Spleen (tissue), 7 donors: ENCODE data around the gene PLXNB1.
A peak's percentile ranks its signal among the peaks of the same experiment; 100 is the strongest.

Source experiments
- CTCF ChIP-seq, 11 experiments: fragments of 200-600 bp in 7 of 11; fragments of 450-650 bp in 4 of 11; sonication (generic) in 4 of 11; IDR thresholded peaks in 8 of 11; conservative IDR thresholded peaks in 3 of 11; 1 replicate in 7 of 11; 2 replicates in 4 of 11; pipeline versions ENCODE4 v1.4.0 to v1.8.0; 2016 to 2021; ENCODE audit warnings: antibody characterized with exemption in 11 of 11, inconsistent platforms in 4 of 11, mild to moderate bottlenecking in 1 of 11
- POLR2A ChIP-seq, 3 donors: fragments of 450-650 bp; IDR thresholded peaks; one replicate each; pipeline ENCODE4 v1.5.1; 2017; ENCODE audit warnings: antibody characterized with exemption in 3 of 3, mild to moderate bottlenecking in 1 of 3
- POLR2AphosphoS5 ChIP-seq, 3 donors: sonication (generic); formaldehyde crosslinking; IDR thresholded peaks; one replicate each; pipeline ENCODE4 v1.5.1; 2017; ENCODE audit warnings: antibody characterized with exemption in 3 of 3
- donor health status: DM: no; HTN: no; CAD: no; lungs with moderate emphysema.
- donor health status: DM: no; HTN: no; CAD: no.
- donor health status: DM: no; HTN: no; CAD: no.

GRCh38 chr3:48446425-48447193, 16.7 kb upstream of the PLXNB1 start, which contains the start of gene ATRIP:
- TF ChIP-seq CTCF (IDR thresholded peaks at IDR 0.05 in 8 of 11, conservative IDR thresholded peaks at IDR 0.05 in 3 of 11): peak in 4 of 11 experiments; percentile 21 to 55 (median 30)
- TF ChIP-seq POLR2A (IDR thresholded peaks at IDR 0.05): peak; percentile 29 to 84 (median 52)
- TF ChIP-seq POLR2AphosphoS5 (IDR thresholded peaks at IDR 0.05): peak; percentile 98 to 99 (median 98)
